Thoracic aorta (tissue), 2 donors: ENCODE measurements around the gene TRIO. TPM values are rescaled to one million over a fixed set of nuclear protein-coding genes. Genes with fewer than 3 reads are reported as not detected.

Source experiments
- ATAC-seq: fragments of 150-250 bp; one replicate; pipeline ENCODE4 v1.8.0; 2017; ENCODE audit warnings: low read depth; ENCODE audit not compliant: insufficient number of reproducible peaks, low FRiP score
- DNase-seq: peaks from one replicate; pipeline ENCODE4 v3.0.0-alpha.2; 2020; ENCODE audit warnings: low spot score
- H3K27ac ChIP-seq, 2 donors: fragments of 200-600 bp; sonication (generic); 1 replicate in 1 of 2; 2 replicates in 1 of 2; pipeline ENCODE4 v1.5.1; 2016; ENCODE audit warnings: mild to moderate bottlenecking in 2 of 2, moderate library complexity in 2 of 2
- H3K27me3 ChIP-seq: fragments of 200-600 bp; sonication (generic); replicated peaks from 2 replicates; pipeline ENCODE4 v1.6.0; 2016; ENCODE audit warnings: mild to moderate bottlenecking; ENCODE audit not compliant: insufficient read depth
- H3K36me3 ChIP-seq: fragments of 200-600 bp; sonication (generic); one replicate; pipeline ENCODE4 v1.5.1; 2016
- H3K4me1 ChIP-seq, 2 donors: fragments of 200-600 bp; sonication (generic); 1 replicate in 1 of 2; 2 replicates in 1 of 2; pipeline versions ENCODE4 v1.5.1 to v1.6.0; 2016; ENCODE audit warnings: low read depth in 2 of 2, mild to moderate bottlenecking in 1 of 2; ENCODE audit not compliant: control insufficient read depth in 1 of 2
- H3K4me3 ChIP-seq: fragments of 200-600 bp; sonication (generic); 2 replicates; pipeline ENCODE4 v1.5.1; 2016; ENCODE audit warnings: mild to moderate bottlenecking
- H3K9me3 ChIP-seq: fragments of 200-600 bp; sonication (generic); 2 replicates; pipeline ENCODE4 v1.5.1; 2016
- CTCF ChIP-seq: fragments of 200-600 bp; sonication (generic); IDR thresholded peaks from one replicate; pipeline ENCODE4 v1.5.1; 2019; ENCODE audit warnings: antibody characterized with exemption
- total RNA-seq, 2 donors: library from RNA; depleted of rRNA; stranded (reverse); fragments of >200 nt; gene quantifications; one replicate each; pipeline versions ENCODE4 v1.1.0 to v1.2.3, GENCODE V29; 2016

TRIO gene
- total RNA-seq, 2 donors from 2014 or later: 219 to 300 TPM

GRCh38 chr5:14490309-14490711 is 347.2 kb downstream of the TRIO start:
- H3K9me3 ChIP-seq: no peaks in the 10 kb centered on the region
- ATAC-seq (no peak), DNase-seq (no peak)
- no peak for TF ChIP-seq CTCF
- H3K4me1 ChIP-seq: no peaks in the 10 kb centered on the region
- H3K27ac ChIP-seq: no peak overlapping the region
- H3K27me3 ChIP-seq: no peaks in the 10 kb centered on the region
- H3K4me3 ChIP-seq: no peak overlapping the region
- peaks cover 63% of the 10 kb centered on the region for H3K36me3 ChIP-seq

GRCh38 chr5:14491015-14491915 is 348.1 kb downstream of the TRIO start:
- TF ChIP-seq CTCF: no peak
- peaks cover 57% of the 10 kb centered on the region for H3K36me3 ChIP-seq
- DNase-seq: no peak

GRCh38 chr5:14492331-14492964 is 349.3 kb downstream of the TRIO start:
- Histone ChIP-seq H3K27ac (no peak overlapping the region), H3K36me3 (peaks cover 58% of the 10 kb centered on the region)
- no peak for ATAC-seq

More at GRCh38 chr5:14491015-14491915, 348.1 kb downstream of the TRIO start:
- Histone ChIP-seq H3K9me3 (no peaks in the 10 kb centered on the region), H3K4me1 (no peaks in the 10 kb centered on the region), H3K27ac (no peak overlapping the region), H3K4me3 (no peak overlapping the region), H3K27me3 (no peaks in the 10 kb centered on the region)
- no peak for ATAC-seq

GRCh38 chr5:14495301-14495700 is 352.2 kb downstream of the TRIO start:
- H3K4me3 ChIP-seq: no peak overlapping the region
- H3K27ac ChIP-seq: no peak overlapping the region
- no peaks in the 10 kb centered on the region for H3K9me3 ChIP-seq
- peaks cover 53% of the 10 kb centered on the region for H3K36me3 ChIP-seq
- TF ChIP-seq CTCF: no peak
- H3K27me3 ChIP-seq: no peaks in the 10 kb centered on the region
- H3K4me1 ChIP-seq: no peaks in the 10 kb centered on the region
- DNase-seq (no peak), ATAC-seq (no peak)

More at GRCh38 chr5:14492331-14492964, 349.3 kb downstream of the TRIO start:
- Histone ChIP-seq H3K4me3 (no peak overlapping the region), H3K9me3 (no peaks in the 10 kb centered on the region), H3K4me1 (no peaks in the 10 kb centered on the region), H3K27me3 (no peaks in the 10 kb centered on the region)
- DNase-seq: no peak
- TF ChIP-seq CTCF: no peak

- Histone ChIP-seq H3K9me3 (no peaks in the 10 kb centered on the region), H3K36me3 (peaks cover 42% of the 10 kb centered on the region)
- ATAC-seq: no peak
Measured at GRCh38 chr5:14497311-14497710, 354.2 kb downstream of the TRIO start.

More at GRCh38 chr5:14497311-14497710, 354.2 kb downstream of the TRIO start:
- no peak for DNase-seq
- no peak for TF ChIP-seq CTCF
- Histone ChIP-seq H3K27me3 (no peaks in the 10 kb centered on the region), H3K27ac (no peak overlapping the region), H3K4me3 (no peak overlapping the region), H3K4me1 (no peaks in the 10 kb centered on the region)
